ENCODE measurements around the gene CR1. TPM values are rescaled to one million over a fixed set of nuclear protein-coding genes. Genes with fewer than 3 reads are reported as not detected.
"Not testable (repeated sequence)": the region's sequence is repeated elsewhere in the genome, so short reads cannot be mapped to it uniquely, and the experiment has no call there.

The CR1 gene
- total RNA-seq, 2 experiments from 2014 or later: 10.9 to 12.2 TPM

DNA sequence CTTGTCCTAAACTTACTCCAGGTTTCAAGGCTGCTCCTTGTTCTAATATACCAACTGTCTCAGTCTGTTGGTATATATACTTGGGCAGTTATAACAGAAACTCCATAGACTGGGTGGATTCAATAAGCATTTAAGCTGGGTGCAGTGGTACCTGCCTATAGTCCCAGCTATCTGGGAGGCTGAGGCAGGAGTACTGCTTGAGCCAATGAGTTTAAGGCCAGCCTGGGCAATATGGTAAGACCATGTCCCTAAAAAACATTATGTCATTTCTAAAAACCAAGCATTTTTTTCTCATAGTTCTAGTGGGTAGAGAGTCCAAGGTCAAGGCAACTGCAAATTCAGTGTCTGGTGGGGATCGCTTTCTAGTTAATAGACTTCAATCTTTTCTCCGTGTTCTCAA, 131.5 kb downstream of the CR1 start:
- no peaks in the 10 kb centered on the region for H3K4me1 Mint-ChIP-seq
- H3K27ac Mint-ChIP-seq: no peak overlapping the region
- H3K27me3 Mint-ChIP-seq: peaks cover 2% of the 10 kb centered on the region
- no peak for ATAC-seq (ENCODE audit: low read depth)
- H3K9me3 Mint-ChIP-seq: no peaks in the 10 kb centered on the region
- H3K4me3 Mint-ChIP-seq: no peak overlapping the region
- no peak for DNase-seq
- POLR2A ChIA-PET: no interaction called here
- H3K36me3 Mint-ChIP-seq: no peaks in the 10 kb centered on the region

DNA sequence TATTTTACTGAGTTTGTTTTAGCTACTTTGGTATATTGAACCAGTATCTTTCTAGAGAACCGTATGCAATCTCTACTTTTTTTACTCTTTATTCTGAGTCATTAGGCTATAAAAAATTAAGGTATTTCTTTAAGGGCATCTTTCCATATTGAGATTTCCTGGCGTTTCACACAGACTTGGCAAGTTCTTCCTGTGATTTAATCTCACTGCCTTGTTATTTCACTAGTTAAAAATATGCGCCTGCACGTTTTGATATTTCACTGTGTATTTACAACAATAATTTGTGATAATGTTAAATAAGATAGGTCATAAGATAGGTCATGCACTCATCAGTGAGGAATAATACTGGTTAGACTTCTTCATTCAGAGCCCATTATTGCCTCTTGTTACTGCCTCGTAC, 132.8 kb downstream of the CR1 start:
- no peak overlapping the region for H3K4me3 Mint-ChIP-seq
- no peak for ATAC-seq (ENCODE audit: low read depth)
- no peaks in the 10 kb centered on the region for H3K36me3 Mint-ChIP-seq
- H3K27me3 Mint-ChIP-seq: peaks cover 3% of the 10 kb centered on the region
- no peak for DNase-seq
- H3K9me3 Mint-ChIP-seq: no peaks in the 10 kb centered on the region
- POLR2A ChIA-PET: no interaction called here
- no peak overlapping the region for H3K27ac Mint-ChIP-seq
- H3K4me1 Mint-ChIP-seq: no peaks in the 10 kb centered on the region

DNA sequence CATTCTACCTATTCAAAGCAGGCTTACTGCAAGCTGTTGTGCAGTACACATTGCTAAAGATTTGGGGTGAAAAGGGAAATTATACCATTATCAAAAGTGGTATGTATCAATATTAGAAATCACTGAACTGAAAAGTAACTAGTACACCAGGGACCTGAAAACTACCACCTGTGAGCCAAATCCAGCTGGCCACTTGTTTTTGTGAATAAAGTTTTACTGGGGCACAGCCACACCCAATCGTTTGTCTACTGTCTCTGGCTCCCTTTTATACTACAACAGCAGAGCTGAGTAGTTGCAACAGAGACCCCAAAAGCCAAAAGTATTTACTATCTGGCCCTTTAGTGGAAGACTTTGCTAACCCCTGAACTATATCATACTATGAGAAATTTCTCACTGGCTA, 135.2 kb downstream of the CR1 start:
- Mint-ChIP-seq H3K27me3 (peaks cover 6% of the 10 kb centered on the region), H3K27ac (no peak overlapping the region), H3K9me3 (no peaks in the 10 kb centered on the region), H3K4me3 (no peak overlapping the region), H3K4me1 (no peaks in the 10 kb centered on the region), H3K36me3 (no peaks in the 10 kb centered on the region)
- DNase-seq (no peak), ATAC-seq (ENCODE audit: low read depth) (no peak)
- POLR2A ChIA-PET: no interaction called here

DNA sequence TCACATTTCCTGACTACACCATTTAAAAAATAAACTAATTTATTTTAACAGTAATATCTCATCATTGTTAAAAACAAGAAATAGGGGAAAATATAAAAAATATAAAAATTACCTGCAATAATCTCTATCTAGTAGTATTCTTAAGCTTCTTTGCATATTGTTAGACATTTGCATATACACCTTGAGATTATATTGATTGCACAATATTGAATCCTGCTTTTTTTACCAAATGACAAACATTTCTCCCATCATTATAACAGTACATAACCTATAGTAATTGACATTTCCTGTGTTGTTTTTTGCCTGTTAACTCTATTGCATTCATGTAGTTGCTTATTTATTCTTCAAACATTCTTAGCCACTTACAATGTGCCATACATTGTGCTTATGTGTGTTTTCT, 137.3 kb downstream of the CR1 start:
- no peak for ATAC-seq (ENCODE audit: low read depth)
- H3K9me3 Mint-ChIP-seq: no peaks in the 10 kb centered on the region
- H3K4me1 Mint-ChIP-seq: no peaks in the 10 kb centered on the region
- no peaks in the 10 kb centered on the region for H3K36me3 Mint-ChIP-seq
- DNase-seq: no peak
- no peak overlapping the region for H3K27ac Mint-ChIP-seq
- POLR2A ChIA-PET: no interaction called here
- H3K27me3 Mint-ChIP-seq: peaks cover 7% of the 10 kb centered on the region
- no peak overlapping the region for H3K4me3 Mint-ChIP-seq

DNA sequence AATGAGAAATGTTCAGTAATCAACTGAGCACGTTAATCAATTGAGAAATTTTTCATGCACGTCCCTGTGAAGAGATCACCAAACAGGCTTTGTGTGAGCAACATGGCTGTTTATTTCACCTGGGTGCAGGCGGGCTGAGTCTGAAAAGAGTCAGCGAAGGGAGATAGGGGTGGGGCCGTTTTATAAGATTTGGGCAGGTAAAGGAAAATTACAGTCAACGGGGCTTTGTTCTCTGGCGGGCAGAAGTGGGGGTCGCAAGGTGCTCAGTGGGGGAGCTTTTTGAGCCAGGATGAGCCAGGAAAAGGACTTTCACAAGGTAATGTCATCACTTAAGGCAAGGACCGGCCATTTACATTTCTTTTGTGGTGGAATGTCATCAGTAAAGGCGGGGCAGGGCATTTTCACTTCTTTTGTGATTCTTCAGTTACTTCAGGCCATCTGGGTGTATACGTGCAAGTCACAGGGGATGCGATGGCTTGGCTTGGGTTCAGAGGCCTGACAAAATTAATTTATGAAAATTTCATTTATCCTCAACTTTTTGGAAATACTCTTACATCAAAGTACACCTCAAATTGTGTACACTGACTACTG, 137.8 kb downstream of the CR1 start:
- H3K9me3 Mint-ChIP-seq; H3K36me3 Mint-ChIP-seq; H3K27me3 Mint-ChIP-seq; H3K4me1 Mint-ChIP-seq; H3K4me3 Mint-ChIP-seq; DNase-seq; H3K27ac Mint-ChIP-seq; POLR2A ChIA-PET; ATAC-seq (ENCODE audit: low read depth): not testable (repeated sequence)

DNA sequence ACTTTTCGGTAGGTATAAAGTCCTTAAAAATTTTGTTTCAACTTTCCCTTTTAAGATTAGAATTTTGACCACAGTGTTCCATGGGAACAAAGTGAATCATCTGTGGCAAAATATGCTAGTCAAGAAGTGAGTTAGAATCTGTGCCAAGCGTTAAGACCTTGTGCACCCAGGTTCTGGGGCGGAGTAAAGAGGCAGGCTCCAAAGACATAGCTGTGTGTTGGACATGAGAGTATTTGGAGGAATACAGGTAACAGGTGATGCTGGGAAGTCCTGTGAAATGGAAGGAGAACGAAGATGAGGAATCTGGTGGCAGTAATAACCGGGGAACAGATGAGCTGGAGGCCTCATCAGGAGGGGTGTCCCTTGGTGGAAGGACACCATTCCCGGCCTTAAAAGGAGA, 138.3 kb downstream of the CR1 start:
- H3K27me3 Mint-ChIP-seq; H3K36me3 Mint-ChIP-seq; H3K27ac Mint-ChIP-seq; DNase-seq; H3K4me3 Mint-ChIP-seq; POLR2A ChIA-PET; H3K4me1 Mint-ChIP-seq; H3K9me3 Mint-ChIP-seq; ATAC-seq (ENCODE audit: low read depth): not testable (repeated sequence)

DNA sequence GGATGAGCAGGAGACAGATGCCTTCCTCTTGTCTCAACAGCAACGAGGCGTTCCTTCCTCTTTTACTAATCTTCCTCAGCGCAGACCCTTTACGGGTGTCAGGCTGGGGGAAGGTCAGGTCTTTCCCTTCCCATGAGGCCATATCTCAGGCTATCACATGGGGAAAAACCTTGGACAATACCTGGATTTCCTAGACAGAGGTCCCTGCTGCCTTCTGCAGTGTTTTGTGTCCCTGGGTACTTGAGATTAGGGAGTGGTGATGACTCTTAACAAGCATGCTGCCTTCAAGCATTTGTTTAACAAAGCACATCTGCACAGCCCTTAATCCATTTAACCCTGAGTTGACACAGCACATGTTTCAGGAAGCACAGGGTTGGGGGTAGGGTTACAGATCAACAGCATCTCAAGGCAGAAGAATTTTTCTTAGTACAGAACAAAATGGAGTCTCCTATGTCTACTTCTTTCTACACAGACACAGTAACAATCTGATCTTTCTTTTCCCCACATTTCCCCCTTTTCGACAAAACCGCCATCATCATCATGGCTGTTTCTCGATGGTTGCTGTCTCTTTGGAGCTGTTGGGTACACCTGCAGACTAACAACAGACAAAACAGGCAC, 139.7 kb downstream of the CR1 start:
- H3K36me3 Mint-ChIP-seq; H3K27ac Mint-ChIP-seq; H3K4me3 Mint-ChIP-seq; ATAC-seq (ENCODE audit: low read depth); POLR2A ChIA-PET; DNase-seq; H3K4me1 Mint-ChIP-seq; H3K9me3 Mint-ChIP-seq: not testable (repeated sequence)
- peaks cover 17% of the 10 kb centered on the region for H3K27me3 Mint-ChIP-seq

DNA sequence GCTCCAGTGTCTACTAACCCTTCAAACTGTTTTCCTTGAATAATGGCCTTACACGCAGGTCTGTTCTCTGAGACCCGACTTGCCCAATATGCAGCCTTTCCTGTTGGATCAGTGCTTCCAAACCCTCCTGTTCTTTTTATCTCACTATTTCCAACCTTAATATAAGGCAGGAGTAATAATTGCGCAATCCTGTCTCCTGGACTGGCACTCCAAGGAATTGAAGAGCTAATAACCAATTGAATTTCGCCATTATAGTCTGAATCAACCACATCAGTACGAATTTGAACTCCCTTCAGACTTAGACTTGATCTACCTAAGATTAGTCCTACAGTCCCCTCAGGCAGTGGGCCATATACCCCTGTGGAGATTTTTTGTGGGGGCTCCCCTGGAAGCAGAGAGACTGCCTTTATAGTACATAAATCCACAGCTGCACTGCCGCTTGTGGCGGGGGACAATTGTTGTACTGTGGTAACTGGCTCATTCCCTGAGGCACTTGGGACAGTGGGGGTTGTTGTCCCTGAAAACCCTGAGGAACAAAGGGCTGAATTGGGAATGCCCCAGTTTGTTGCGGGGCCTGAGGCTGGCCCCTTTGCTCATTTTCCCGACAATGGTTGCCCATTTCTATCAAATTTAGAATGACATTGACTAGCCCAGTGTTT, 142.7 kb downstream of the CR1 start:
- H3K9me3 Mint-ChIP-seq; ATAC-seq (ENCODE audit: low read depth); POLR2A ChIA-PET; H3K36me3 Mint-ChIP-seq; DNase-seq; H3K4me3 Mint-ChIP-seq; H3K4me1 Mint-ChIP-seq; H3K27ac Mint-ChIP-seq: not testable (repeated sequence)
- peaks cover 38% of the 10 kb centered on the region for H3K27me3 Mint-ChIP-seq

DNA sequence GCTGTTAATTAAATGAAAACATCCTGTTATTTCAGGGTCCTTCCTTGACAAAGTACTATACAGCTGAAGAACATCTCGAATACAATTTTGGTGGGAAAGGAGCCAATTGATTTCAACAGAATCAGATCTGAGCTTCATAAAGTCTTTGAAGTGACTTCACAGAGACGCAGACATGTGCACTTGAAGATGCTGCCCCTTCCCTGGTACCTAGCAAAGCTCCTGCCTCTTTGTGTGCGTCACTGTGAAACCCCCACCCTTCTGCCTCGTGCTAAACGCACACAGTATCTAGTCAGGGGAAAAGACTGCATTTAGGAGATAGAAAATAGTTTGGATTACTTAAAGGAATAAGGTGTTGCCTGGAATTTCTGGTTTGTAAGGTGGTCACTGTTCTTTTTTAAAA, 143.4 kb downstream of the CR1 start:
- H3K9me3 Mint-ChIP-seq; H3K4me1 Mint-ChIP-seq; POLR2A ChIA-PET; DNase-seq; ATAC-seq (ENCODE audit: low read depth); H3K4me3 Mint-ChIP-seq; H3K36me3 Mint-ChIP-seq; H3K27ac Mint-ChIP-seq: not testable (repeated sequence)
- peaks cover 44% of the 10 kb centered on the region for H3K27me3 Mint-ChIP-seq

DNA sequence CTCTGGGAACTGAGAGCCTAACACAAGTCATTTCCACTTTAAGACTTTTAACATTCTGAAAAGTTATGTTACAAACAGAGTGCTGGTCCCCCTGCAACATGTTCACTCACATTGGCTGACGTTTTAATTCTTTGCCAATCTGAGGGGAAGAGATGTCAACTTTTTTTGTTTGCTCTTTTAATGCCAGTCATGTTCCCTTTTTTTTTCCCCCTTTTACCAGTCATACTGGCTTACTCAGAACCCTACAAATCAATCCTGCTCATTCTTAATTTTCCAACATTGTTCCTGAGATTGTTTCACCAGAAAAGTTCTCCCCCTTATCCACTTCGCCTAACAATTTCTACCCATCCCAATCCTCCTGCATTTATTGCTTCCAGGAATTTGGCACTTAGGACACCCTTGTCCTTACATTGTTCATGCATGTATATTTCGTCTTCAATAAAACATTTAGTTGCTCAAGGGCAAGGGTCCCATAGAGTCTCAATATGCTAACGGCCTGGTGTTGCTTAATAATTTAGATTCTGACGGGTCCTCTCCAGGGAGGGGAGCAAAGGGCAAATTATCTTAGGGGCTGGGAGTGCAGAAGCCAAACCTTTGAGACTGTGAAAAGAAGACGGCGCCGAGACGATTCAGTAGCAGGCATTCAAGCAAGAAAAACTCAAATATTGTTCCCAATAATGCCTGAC, 148.4 kb downstream of the CR1 start:
- H3K27ac Mint-ChIP-seq: no peak overlapping the region
- peak overlapping the region; percentile 74 for H3K4me3 Mint-ChIP-seq
- DNase-seq (no peak), ATAC-seq (ENCODE audit: low read depth) (no peak)
- H3K36me3 Mint-ChIP-seq: no peaks in the 10 kb centered on the region
- no peaks in the 10 kb centered on the region for H3K9me3 Mint-ChIP-seq
- H3K27me3 Mint-ChIP-seq: peaks cover 61% of the 10 kb centered on the region
- POLR2A ChIA-PET: no interaction called here
- H3K4me1 Mint-ChIP-seq: peaks cover 5% of the 10 kb centered on the region

DNA sequence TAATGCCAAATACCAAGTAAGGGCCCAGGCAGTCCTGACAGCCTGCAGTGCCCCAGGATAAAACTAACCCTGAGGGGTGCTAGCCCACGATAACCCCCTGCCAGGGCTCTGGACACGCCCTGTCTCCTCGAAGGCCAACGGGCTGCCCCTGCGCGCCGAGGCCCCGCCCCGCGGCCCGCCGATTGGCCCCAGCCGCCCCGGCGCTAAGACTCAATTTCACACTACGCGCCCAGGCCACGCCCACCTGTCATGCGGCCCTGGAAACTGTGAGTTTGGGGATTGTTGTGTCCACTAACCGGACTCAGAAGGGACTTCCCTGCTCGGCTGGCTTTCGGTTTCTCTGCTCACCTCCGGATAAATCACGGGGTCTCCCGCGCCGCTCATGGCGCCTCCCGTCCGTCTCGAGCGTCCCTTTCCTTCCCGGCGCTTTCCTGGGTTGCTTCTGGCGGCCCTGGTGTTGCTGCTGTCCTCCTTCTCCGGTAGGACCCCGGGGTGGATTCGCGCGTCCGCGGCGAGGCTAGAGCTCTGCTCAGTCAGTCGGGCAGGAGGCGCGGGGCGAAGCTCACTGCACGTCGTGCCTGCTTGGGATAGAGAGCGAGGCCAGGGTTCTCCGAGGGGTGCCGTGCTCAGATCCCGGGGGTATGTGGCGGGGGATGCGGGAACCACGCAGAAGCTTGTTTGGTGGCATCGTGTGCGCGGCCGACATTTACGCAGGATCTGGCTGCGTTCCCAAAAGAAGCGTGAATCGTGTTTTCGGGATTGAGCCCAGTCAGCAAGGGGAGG, 149.1 kb downstream of the CR1 start, which contains the start of gene CR1L:
Gene CR1L, plus strand, starts transcription at position 282 of the 783 bp plus-strand sequence. Its CDS starts 101 bp downstream, at position 383.
- H3K9me3 Mint-ChIP-seq: no peaks in the 10 kb centered on the region
- POLR2A ChIA-PET: no interaction called here
- no peak within 1 kb of the TSS for H3K27ac Mint-ChIP-seq
- ATAC-seq (ENCODE audit: low read depth): peak; percentile 99
- peak; percentile 84 for DNase-seq
- peak within 1 kb of the TSS; percentile 74 for H3K4me3 Mint-ChIP-seq
- H3K4me1 Mint-ChIP-seq: peaks cover 5% of the 10 kb centered on the region
- peaks cover 54% of the 10 kb centered on the region for H3K27me3 Mint-ChIP-seq
- H3K36me3 Mint-ChIP-seq: no peaks in the 10 kb centered on the region

DNA sequence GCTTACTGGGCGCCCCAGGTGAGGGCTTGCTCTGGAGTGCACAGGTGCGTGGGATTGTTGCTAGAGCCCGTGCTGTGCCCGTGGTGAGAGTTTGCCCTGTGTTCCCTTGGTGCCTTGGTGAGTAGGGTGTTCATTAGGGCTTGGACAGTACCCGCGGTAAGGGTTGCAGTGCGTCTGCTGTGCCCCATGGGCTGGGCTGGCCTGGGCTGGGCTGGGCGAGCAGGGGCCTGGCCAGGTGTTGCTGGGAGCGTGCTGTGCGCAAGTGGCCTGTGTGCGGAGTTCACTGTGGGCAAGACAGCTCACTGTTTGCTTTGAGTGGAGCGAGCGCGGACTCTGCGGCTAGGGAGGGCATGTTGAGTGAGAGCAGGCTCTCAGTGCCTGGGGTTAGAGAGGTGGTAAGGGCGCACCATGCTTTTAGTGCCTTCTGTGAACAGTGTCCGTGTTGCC, 149.7 kb downstream of the CR1 start:
- H3K27ac Mint-ChIP-seq: no peak overlapping the region
- H3K9me3 Mint-ChIP-seq: no peaks in the 10 kb centered on the region
- no peaks in the 10 kb centered on the region for H3K36me3 Mint-ChIP-seq
- ATAC-seq (ENCODE audit: low read depth): no peak
- peak overlapping the region; percentile 74 for H3K4me3 Mint-ChIP-seq
- H3K27me3 Mint-ChIP-seq: peaks cover 54% of the 10 kb centered on the region
- POLR2A ChIA-PET: no interaction called here
- no peak for DNase-seq
- H3K4me1 Mint-ChIP-seq: peaks cover 5% of the 10 kb centered on the region

DNA sequence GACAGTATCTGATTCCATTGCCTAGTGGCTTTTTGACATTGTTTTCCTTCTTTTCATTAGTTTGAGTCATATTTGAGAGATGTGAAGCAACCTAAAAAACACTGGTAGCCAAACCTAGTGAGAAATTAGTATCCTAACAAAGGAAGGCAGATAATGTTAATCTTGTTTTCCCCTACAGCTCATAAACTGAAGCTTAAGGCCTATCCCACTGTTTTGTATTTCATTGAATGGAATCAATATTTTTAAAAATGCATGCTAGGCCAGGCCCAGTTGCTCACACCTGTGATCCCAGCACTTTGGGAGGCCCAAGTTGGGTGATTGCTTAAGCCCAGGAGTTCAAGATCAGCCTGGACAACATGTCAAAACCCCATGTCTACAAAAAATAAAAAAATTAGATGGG, 150.2 kb downstream of the CR1 start:
- ATAC-seq (ENCODE audit: low read depth) (no peak), DNase-seq (no peak)
- H3K4me3 Mint-ChIP-seq: peak overlapping the region; percentile 36
- H3K27ac Mint-ChIP-seq: no peak overlapping the region
- no peaks in the 10 kb centered on the region for H3K36me3 Mint-ChIP-seq
- H3K27me3 Mint-ChIP-seq: peaks cover 49% of the 10 kb centered on the region
- H3K9me3 Mint-ChIP-seq: no peaks in the 10 kb centered on the region
- POLR2A ChIA-PET: no interaction called here
- peaks cover 5% of the 10 kb centered on the region for H3K4me1 Mint-ChIP-seq
